ENCODE measurements around the gene TAF5.
A peak's percentile ranks its signal among the peaks of the same experiment; 100 is the strongest.
"Not testable (repeated sequence)": the region's sequence is repeated elsewhere in the genome, so short reads cannot be mapped to it uniquely, and the experiment has no call there.

Gene TAF5

GRCh38 chr10:103413564-103413963 lies 45.8 kb downstream of the TAF5 start:
- DNase-seq (ENCODE audit: low read depth in 2 of 2): no peak

GRCh38 chr10:103415581-103415980 lies 47.8 kb downstream of the TAF5 start:
- DNase-seq (ENCODE audit: low read depth in 2 of 2): no peak

- DNase-seq (ENCODE audit: low read depth in 2 of 2): peak in 1 of 2 donors; percentile 29
Observed at GRCh38 chr10:103416436-103417147, 48.8 kb downstream of the TAF5 start.

- DNase-seq (ENCODE audit: low read depth in 2 of 2): not testable (repeated sequence)
Observed at GRCh38 chr10:103417148-103417469, 49.3 kb downstream of the TAF5 start.

GRCh38 chr10:103417601-103418000 lies 49.8 kb downstream of the TAF5 start:
- DNase-seq (ENCODE audit: low read depth in 2 of 2): no peak

- no peak for DNase-seq (ENCODE audit: low read depth in 2 of 2)
Observed at GRCh38 chr10:103419101-103419500, 51.3 kb downstream of the TAF5 start.

GRCh38 chr10:103423748-103424147 lies 56.0 kb downstream of the TAF5 start:
- DNase-seq (ENCODE audit: low read depth in 2 of 2): no peak

GRCh38 chr10:103427866-103428265 lies 60.1 kb downstream of the TAF5 start:
- no peak for DNase-seq (ENCODE audit: low read depth in 2 of 2)

- no peak for DNase-seq (ENCODE audit: low read depth in 2 of 2)
Observed at GRCh38 chr10:103428989-103429643, 61.3 kb downstream of the TAF5 start.

GRCh38 chr10:103429647-103430046 lies 61.9 kb downstream of the TAF5 start:
- no peak for DNase-seq (ENCODE audit: low read depth in 2 of 2)

GRCh38 chr10:103431902-103432301 lies 64.1 kb downstream of the TAF5 start:
- no peak for DNase-seq (ENCODE audit: low read depth in 2 of 2)

- DNase-seq (ENCODE audit: low read depth in 2 of 2): no peak
Observed at GRCh38 chr10:103433858-103434257, 66.1 kb downstream of the TAF5 start.

Measured in stimulated activated CD4-positive, alpha-beta T cell treated with anti-CD3 and anti-CD28 coated beads, Interleukin-1b, Interleukin-23, amount 100 ng/mL, for 1 hour (primary cell).